ENCODE results near the gene CELF4.

Gene CELF4

GRCh38 chr18:37405772-37406171 lies 159.8 kb downstream of the CELF4 start:
- DNase-seq = no peak

- no peak for DNase-seq
Measured at GRCh38 chr18:37405229-37405628, 160.4 kb downstream of the CELF4 start.

- DNase-seq = no peak
Measured at GRCh38 chr18:37403788-37404187, 161.8 kb downstream of the CELF4 start.

- peak; percentile 14 for DNase-seq
Measured at GRCh38 chr18:37403100-37403781, 162.4 kb downstream of the CELF4 start.

- DNase-seq = no peak
Measured at GRCh38 chr18:37402735-37403099, 162.9 kb downstream of the CELF4 start.

GRCh38 chr18:37400802-37401201 lies 164.8 kb downstream of the CELF4 start:
- DNase-seq = no peak

GRCh38 chr18:37398248-37398920 lies 167.2 kb downstream of the CELF4 start:
- no peak for DNase-seq

- no peak for DNase-seq
Measured at GRCh38 chr18:37397814-37398213, 167.8 kb downstream of the CELF4 start.

- no peak for DNase-seq
Measured at GRCh38 chr18:37396971-37397720, 168.5 kb downstream of the CELF4 start.

GRCh38 chr18:37395631-37396030 lies 170.0 kb downstream of the CELF4 start:
- DNase-seq = no peak

GRCh38 chr18:37395138-37395537 lies 170.5 kb downstream of the CELF4 start:
- DNase-seq = no peak

GRCh38 chr18:37394610-37394965 lies 171.0 kb downstream of the CELF4 start:
- DNase-seq = no peak

GRCh38 chr18:37393945-37394609 lies 171.5 kb downstream of the CELF4 start:
- peak; percentile 90 for DNase-seq

- peak; percentile 36 for DNase-seq
Measured at GRCh38 chr18:37393221-37393827, 172.3 kb downstream of the CELF4 start.

- DNase-seq = no peak
Measured at GRCh38 chr18:37392648-37393047, 172.9 kb downstream of the CELF4 start.

GRCh38 chr18:37391698-37392548 lies 173.7 kb downstream of the CELF4 start:
- no peak for DNase-seq

- no peak for DNase-seq
Measured at GRCh38 chr18:37391156-37391555, 174.4 kb downstream of the CELF4 start.

- no peak for DNase-seq
Measured at GRCh38 chr18:37390687-37391086, 174.9 kb downstream of the CELF4 start.

GRCh38 chr18:37389684-37390368 lies 175.8 kb downstream of the CELF4 start:
- no peak for DNase-seq

- no peak for DNase-seq
Measured at GRCh38 chr18:37389041-37389440, 176.6 kb downstream of the CELF4 start.

- no peak for DNase-seq
Measured at GRCh38 chr18:37388413-37388812, 177.2 kb downstream of the CELF4 start.
